GM18873 (cell line): ENCODE results near the gene POU2F2.
"Not testable (repeated sequence)": the region's sequence is repeated elsewhere in the genome, so short reads cannot be mapped to it uniquely, and the experiment has no call there.

Source experiments
- ATAC-seq: cut with Tn5 transposase; IDR thresholded peaks from one replicate; pipeline ENCODE4 v1.9.1; 2021; ENCODE audit warnings: mild to moderate bottlenecking, moderate library complexity, moderate number of reproducible peaks; ENCODE audit not compliant: unreplicated experiment, low FRiP score

The POU2F2 gene

DNA sequence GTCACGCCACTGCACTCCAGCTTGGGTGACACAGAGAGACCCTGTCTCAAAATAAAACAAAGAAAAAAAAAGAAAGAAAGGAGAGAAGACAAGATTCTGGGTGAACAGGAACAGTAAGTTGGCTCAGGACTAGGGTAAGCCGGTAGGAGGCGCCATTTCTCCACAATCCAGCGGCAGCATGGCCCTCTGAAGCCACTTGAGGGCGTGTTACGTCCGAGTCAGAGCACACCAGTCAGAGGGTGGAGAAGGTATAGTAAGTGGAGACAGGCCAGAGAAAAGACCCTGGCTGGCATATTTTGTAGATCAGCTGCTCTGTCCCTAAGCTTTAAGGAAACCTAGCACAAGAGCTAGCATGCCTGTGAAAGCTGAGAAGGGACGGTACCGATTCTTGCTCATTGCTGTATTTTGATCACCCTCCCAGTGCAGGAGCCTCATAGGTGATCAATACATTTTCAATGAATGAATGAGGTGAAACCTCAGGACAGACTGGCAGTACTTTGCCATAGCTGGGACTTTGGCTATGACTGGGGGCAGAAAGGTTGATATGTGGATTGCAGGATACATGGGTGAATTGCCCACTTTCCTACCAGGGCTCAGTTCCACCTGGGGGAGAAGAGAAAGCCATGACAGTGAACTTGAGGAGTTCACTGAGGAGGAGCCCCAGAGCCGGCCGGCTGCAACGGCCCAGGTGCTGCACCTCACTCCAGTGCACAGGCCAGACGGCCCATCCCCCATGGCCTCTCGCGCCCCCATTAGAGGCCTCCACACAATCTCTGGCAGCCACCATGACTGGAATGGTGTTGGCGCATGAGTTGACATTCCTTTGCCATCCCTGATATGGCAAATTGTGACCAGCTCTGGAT lies 23.5 kb downstream of the POU2F2 start:
- ATAC-seq, result no peak

DNA sequence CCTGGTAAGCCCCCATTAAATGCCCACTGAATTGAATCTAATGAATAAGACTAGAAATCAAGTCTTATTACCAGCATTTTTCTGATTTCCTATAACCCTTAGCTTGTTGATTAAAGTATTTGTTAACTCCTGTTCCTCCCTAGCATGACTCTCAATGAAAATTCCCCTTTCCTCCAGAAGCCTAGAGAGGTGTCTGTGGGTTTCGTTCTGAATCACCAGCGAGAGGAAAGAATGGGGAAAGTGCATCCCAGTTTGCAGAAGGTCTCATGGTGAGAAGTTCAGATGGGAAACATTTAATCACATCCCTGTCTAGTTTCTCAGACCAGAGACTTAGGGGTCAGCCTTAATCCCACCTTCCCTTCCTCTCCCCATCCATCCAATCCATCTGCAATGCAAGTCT lies 26.9 kb downstream of the POU2F2 start:
- ATAC-seq, result no peak

DNA sequence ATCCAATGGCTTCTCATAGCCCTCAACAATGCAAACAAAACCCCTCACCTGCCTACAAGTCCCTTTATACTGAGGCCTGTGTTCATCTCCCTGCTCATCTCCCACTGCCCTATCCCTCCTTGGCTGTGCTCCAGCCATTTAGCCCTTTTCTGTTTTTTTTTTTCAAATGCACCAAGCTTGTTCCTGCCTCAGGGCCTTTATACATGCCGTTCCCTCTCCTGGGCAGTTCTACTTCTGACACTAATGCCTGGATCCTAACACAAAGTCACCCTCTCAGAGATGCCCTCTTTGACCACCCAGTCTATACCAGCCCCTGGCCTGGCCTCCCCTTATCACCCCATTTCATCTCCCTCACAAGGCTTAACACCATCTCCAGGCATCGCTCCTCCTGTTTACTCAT lies 29.4 kb downstream of the POU2F2 start:
- no peak for ATAC-seq

DNA sequence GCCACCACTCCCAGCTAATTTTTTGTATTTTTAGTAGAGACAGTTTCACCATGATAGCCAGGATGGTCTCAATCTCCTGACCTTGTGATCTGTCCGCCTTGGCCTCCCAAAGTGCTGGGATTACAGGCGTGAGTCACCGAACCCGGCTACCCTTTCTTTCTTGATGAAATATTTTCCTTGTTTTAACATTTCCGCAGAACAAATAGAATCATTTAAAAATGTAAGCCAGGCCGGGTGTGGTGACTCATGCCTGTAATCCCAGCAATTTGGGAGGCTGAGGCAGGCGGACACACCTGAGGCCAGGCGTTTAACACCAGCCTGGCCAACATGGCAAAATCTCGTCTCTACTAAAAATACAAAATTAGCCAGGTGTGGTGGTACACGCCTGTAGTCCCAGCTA lies 32.0 kb downstream of the POU2F2 start:
- not testable (repeated sequence) for ATAC-seq

DNA sequence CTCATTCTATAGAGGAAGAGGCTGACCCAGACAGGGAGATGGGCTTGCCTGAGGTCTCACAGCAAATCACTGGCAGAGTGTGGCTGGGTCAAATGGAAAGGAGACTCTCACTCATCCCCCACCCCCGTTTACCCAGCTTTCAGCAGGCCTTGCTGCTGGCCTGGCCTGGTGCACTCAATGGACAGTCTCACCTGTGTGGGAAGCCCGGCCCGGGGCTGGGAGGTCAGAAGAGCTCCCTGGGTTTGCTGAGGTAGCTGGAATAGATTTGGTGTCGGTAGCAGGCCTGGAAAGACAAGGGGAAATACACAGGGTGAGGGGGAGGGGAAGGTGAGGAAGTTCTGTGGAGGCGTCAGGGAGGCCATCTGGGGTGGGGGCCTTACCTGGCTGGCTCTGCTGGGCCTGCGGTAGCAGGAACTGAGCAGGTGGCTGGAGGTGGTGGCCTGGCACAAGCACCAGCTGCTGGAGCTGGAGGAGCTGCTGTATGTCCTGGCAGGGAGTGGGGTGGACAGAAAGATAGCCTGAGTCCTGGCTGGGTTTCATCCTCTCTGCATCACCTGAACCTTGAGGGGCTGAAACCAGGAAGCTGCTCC lies 32.8 kb downstream of the POU2F2 start:
- ATAC-seq, result no peak

DNA sequence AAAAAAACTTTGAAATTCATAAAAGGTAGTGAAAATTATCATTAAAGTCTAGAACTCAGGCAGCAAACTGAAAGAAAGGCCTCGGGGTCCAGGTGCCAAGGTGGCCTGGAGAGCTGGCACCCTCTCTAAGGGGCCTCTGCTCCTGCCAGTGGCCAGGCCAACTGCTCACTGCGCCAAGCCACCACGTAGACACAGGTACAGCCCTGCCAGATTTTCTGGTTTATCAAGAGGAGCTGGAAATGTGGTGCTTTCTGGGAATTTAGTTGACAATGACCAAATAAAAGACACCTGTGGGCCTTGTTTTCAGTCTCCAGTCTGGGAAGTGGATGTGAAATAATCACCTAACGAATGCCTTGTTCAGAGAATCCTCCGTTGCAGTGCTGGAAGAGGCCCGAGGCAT lies 33.5 kb downstream of the POU2F2 start:
- ATAC-seq, result no peak

DNA sequence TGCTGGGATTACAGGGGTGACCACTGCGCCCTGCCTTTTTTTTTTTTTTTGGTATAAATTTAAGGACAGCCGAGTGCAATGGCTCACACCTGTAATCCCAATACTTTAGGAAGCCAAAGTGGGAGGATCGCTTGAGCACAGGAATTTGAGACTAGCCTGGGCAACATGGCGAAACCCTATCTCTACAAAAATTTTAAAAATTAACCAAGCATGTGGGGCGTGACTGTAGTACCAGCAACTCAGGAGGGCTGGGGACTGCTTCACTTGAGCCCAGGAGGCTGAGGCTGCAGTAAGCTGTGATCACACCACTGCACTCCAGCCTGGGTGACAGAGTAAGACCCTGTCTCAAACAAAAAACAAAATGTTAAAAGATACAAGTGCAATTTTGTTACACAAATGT lies 34.8 kb downstream of the POU2F2 start:
- no peak for ATAC-seq

DNA sequence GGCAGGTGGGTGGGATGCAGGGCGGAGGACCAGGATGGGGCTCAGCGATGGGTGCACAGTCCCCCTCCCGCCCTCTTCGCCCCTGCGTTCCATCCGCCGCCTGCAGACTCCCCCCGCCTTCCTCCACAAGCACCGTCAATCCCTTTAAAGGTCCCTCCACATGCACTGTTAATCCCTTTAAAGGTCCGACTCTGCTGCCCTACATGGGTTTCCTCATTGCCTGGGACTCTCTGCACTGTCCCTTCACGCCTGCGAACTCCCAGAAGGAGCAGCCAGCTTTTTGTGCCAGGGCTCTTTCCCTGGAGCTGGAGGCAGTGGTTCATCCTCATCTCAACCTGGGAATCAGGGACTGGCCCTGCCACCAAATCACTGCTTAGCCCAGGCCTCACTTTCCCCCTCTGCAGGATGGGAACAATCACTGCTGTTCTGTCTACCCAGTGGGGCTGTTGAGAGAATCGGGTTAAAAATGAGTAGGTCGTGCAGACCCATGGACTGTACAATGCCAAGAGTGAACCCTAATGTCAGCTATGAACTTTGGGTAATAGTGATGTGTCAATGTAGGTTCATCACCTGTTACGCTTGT lies 35.9 kb downstream of the POU2F2 start:
- no peak for ATAC-seq

DNA sequence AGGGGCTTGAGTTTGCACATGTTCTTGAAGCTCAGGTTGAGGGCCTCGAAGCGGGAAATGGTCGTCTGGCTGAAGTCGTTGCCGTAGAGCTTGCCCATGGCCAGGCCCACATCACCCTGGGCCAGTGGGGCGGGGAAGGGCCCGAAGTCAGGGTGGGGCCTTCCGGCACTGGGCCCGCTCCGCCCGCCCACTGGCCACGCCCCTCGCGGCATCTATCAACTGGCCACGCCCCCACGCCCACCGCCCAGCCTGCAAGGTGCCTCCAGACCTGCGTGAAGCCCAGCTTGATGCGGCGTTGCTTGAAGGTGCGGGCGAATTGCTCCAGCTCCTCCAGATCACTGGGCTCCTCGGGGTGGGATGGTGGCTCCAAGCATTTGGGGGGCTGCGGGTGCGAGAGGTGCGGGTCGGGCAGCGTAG lies 36.4 kb downstream of the POU2F2 start:
- no peak for ATAC-seq

DNA sequence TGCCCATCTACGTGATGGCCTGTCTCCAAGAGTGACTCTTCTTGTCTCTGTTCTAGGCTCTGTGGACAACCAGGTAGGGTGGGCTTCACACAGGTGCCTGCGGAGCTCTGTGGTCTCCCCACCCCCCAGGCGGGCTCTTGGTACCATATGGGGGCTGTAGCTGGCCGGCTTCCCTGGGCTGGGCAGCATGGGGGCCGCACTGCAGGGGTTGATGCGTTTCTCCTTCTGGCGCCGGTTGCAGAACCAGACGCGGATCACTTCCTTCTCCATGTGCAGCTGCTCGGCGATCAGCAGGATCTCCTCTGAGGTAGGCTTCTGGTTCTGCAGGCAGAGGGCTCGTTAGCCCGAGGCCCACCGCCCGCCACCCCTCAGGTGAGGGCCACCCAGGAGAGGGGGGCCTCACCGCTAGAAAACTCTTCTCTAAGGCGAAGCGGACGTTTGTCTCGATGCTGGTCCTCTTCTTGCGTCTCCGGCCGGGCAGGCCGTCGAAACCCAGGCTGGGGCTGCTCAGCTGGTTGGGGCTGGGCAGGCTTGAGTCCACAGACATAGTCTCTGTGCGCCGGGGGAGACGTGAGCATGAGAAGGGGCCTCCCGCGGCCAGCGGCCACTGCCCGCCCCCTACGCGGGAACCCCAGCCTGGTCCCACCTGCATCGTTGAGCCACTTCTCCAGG lies 37.0 kb downstream of the POU2F2 start:
- no peak for ATAC-seq

DNA sequence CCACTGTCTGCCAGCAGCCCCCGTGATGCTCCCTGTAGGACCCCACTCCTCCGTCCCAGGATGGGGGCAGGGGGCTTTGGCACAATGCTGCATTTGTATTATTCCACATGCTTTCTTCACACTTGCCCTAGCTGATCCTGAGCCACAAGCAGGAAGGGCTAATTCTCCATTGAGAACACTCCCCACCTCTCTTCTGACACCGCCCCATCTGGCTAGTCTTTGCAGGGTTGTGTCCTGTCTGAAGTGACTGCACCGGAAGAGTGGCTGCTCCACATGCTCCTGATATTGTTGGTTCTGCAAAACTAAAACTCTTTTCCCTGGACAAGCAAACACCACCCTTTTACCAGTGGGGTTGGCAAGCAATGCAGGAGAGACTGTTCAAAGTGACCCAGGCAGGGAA lies 38.3 kb downstream of the POU2F2 start:
- no peak for ATAC-seq

DNA sequence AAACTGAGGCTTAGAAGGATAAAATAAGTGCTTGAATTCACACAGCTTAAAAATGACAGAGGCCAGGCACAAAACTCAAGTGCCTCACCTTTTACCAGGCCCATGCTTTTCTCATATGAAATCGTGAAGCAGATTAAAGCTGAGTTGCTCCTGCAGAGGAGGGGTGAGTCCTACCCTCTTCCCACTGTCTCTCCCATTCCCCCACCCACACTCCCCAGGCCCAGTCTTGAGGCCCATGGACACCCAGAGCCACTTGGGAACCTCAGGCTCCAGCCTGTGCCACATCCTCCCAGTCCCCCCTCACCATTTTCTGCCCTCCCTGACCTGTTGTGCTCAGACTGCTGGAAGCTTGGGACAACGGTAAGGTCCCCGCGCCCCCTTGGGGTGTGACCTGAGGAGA lies 38.7 kb downstream of the POU2F2 start:
- no peak for ATAC-seq

DNA sequence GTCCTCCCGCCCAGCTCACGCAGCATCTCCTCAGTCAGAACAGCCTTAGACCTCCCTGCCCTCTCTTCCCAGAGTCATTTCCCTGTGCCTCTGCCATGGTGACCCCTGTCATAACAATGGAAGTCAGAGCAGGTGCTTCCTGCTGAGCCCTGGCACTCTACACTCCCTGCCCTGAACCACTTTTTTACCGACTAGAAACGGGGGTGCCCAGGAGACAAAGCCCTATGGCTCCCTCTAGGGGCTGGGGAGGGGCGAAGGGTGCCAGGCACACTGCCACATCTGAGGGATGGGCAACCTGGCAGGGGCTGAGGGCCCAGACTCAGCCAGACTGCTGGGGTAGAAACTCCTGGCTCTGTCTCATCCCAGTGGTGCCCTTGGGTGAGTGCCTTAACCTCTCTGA lies 39.9 kb downstream of the POU2F2 start:
- ATAC-seq, result no peak

DNA sequence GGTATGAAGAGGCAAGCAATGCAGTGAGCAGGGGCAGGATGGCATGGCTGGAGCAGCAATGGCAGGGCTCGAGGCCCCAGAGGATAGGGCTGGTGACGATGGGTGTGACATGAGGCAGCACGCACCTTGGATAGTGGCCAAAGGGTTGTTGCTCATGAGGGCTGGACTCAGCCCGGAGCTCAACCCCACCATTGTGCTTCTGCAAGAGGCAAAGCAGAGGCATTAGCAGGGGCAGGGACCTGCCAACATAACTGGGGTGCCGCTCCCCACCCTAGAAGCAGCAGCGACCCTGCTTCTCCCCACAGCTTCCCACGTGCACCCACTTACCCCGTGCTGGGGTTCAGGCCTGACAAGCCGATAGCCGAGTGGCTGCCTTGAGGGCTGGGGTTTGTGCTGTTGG lies 40.5 kb downstream of the POU2F2 start:
- ATAC-seq, result no peak

DNA sequence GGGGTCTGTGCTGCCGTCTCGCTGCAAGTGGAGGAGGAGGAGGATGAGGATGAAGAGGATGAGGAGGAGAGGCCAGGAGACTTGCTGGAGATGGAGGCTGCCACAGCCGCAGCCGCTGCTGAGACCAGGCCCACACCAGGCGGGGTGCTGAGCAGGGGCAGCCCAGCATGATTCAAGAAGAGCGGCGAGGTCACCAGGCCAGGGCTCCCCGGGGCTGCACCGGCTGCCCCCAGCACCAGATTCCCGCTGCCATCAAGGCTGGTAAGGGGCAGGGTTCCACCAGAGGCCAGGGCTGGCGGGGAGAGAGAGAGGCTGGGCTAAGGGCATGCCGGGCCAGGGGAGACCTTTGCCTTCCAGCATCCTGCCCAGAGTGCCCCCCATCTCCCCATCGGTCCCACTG lies 40.9 kb downstream of the POU2F2 start:
- no peak for ATAC-seq

DNA sequence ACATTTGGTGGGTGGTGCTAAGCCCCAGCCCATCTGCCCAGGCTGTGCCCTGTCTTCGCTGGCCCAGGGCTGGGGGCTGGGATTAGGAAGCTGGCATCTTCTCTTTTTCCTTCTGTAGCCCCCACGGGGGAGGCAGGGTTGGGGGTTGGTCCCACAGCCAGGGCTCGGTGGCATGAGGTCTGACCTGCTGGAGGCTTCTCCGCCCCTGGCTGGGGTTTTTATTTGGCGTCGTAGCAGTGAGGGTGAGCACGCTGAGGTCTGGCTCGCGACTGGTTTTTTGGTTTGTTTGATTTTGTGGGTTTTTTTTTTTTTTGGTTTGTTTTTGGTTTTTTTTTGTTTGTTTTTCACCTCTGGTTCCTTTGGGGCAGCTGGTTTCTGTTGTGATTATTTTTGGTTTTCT lies 41.6 kb downstream of the POU2F2 start:
- no peak for ATAC-seq

DNA sequence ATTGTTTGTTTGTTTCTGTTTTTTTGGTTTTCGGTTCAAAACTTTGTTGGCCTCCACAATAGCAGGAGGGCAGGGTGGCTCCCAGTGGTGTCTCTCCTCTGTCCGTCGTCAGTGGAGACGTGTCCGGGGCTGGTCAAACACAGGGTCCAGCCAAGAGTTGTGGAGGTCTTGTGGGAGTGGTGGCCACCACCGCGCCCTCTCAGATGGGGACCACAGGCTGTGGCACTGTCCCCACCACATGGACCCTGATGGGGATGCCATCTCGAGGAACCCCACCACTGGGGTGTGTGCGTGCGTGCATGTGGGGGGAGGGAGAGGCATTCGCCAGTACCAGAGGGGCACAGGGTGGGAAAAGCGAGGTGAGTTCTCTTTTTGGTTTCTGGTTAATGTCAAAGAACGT lies 42.5 kb downstream of the POU2F2 start:
- no peak for ATAC-seq

DNA sequence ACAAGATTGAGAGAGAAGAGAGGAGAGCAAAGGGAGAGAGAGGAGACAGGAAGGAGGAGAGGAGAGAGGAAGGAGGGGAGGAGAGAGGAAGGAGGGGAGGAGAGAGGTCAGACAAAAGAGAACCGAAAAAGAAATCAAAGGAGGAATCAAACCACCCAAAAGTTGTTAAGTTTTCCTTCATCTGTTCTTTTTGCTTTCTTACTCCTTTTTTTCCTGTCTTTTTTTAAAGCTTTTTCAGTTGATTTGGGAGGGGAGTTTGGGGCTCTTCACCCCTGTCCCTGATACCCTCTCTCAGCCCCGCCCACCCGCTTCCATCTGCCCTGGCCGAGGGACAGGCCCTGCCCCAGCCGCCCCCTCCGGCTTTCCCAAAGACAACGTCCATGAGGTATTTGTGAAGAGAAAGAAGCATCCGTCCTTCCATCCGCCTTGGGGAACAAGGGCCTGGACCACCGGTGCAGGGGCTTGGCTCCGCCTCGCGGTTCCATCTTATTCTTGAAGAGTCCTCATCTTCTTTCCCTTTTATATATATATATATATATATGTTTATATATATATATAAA lies 43.0 kb downstream of the POU2F2 start:
- ATAC-seq, result no peak

DNA sequence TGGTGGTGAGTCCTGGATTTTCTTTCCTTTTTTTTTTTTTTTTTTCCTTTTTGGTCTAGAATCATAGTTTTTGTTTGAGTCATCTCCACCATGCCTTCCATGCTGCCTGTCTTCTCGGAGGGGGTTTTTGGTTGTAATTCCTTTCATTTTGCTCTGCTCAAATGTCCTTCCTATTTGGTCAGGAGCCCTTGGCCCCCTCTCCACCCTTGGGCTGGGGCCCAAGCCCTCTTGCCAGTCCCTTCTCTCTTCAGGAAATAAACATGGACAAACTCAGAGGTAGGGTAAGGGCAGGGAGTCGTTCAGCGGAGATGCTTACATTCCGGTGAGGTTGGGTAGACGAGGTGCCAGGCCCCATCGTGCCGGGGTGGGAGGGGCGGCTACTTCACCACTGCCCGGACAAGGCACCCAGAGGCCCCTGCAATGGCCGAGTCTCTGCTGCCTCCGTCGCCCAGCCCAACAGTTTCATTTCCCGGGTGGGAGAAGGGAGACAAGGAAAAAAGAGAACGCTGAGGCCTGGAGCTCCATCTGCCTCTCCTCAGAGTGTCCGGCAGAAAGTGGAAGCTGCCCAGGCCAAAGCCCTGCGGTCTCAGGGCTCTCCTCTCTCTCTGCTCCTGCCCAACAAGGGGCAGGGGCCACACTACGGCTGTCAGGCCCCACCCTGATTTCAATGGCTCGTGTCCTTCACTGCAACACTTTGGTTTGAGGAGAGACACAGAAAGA lies 43.6 kb downstream of the POU2F2 start:
- ATAC-seq, result no peak

DNA sequence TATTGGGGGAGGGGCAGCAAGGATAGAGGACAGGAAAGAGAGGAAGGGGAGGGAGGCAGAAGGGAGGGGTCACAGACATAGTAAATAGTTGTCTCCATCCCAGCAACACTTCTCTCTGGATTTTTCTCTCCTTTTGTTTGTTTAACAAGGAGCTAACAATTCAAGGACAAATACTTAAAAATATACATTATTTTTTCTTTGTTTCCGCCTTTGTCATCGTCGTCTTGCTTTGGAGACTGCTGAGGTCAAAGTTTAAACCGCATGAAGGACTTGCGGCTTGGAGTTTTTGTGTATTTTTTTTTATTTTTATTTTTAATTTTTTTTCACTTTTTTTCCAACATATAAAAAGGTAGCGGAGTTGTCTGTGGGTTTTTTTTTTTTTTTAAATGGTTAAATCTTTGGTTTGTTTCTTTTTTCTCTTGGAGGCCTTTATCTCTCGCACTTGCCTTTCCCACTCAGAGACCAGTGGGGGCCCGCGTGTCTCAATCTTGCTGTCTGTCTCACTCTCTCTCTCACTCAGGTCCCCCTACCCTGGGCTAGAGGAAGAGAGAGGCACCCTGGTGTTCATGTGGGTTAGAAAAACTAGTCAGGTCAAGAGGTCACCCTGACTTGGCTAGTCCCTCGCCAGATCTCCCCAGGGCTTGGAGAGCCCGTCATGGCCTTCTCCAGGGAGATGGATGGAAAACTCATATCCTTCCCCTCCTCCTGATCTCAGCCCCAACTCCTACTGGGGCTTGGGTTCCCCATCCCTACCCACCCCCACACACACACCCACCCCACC lies 45.3 kb downstream of the POU2F2 start:
- ATAC-seq, result no peak
